GM19395 (cell line): ENCODE results near the gene NTM.
A peak's percentile ranks its signal among the peaks of the same experiment; 100 is the strongest.

ENCODE experiments used
- ATAC-seq: cut with Tn5 transposase; IDR thresholded peaks from one replicate; pipeline ENCODE4 v1.9.1; 2021; ENCODE audit warnings: mild to moderate bottlenecking, moderate library complexity; ENCODE audit not compliant: unreplicated experiment

Gene NTM

GRCh38 chr11:132254906-132255305, 884.5 kb downstream of the NTM start:
- no peak for ATAC-seq

GRCh38 chr11:132256528-132257279, 886.3 kb downstream of the NTM start:
- ATAC-seq = no peak

- no peak for ATAC-seq
Observed at GRCh38 chr11:132257871-132258270, 887.5 kb downstream of the NTM start.

- ATAC-seq = no peak
Observed at GRCh38 chr11:132258875-132259274, 888.5 kb downstream of the NTM start.

- ATAC-seq = no peak
Observed at GRCh38 chr11:132260636-132261035, 890.2 kb downstream of the NTM start.

- no peak for ATAC-seq
Observed at GRCh38 chr11:132263241-132263640, 892.8 kb downstream of the NTM start.

GRCh38 chr11:132263875-132264274, 893.5 kb downstream of the NTM start:
- ATAC-seq = no peak

- ATAC-seq = no peak
Observed at GRCh38 chr11:132264616-132265015, 894.2 kb downstream of the NTM start.

- peak; percentile 79 for ATAC-seq
Observed at GRCh38 chr11:132278801-132279574, 908.6 kb downstream of the NTM start.

- ATAC-seq = no peak
Observed at GRCh38 chr11:132284048-132284447, 913.6 kb downstream of the NTM start.

- ATAC-seq = no peak
Observed at GRCh38 chr11:132284611-132285010, 914.2 kb downstream of the NTM start.

- no peak for ATAC-seq
Observed at GRCh38 chr11:132285631-132286030, 915.2 kb downstream of the NTM start.

- ATAC-seq = no peak
Observed at GRCh38 chr11:132286106-132286505, 915.7 kb downstream of the NTM start.

- no peak for ATAC-seq
Observed at GRCh38 chr11:132288036-132288435, 917.6 kb downstream of the NTM start.

- ATAC-seq = no peak
Observed at GRCh38 chr11:132289590-132290256, 919.3 kb downstream of the NTM start.

- ATAC-seq = no peak
Observed at GRCh38 chr11:132293586-132293985, 923.2 kb downstream of the NTM start.

- ATAC-seq = no peak
Observed at GRCh38 chr11:132296946-132297610, 926.7 kb downstream of the NTM start.

GRCh38 chr11:132298357-132298756, 927.9 kb downstream of the NTM start:
- no peak for ATAC-seq

- peak; percentile 73 for ATAC-seq
Observed at GRCh38 chr11:132300283-132300682, 929.9 kb downstream of the NTM start.

- no peak for ATAC-seq
Observed at GRCh38 chr11:132301465-132301864, 931.0 kb downstream of the NTM start.

- ATAC-seq = no peak
Observed at GRCh38 chr11:132301900-132302299, 931.5 kb downstream of the NTM start.
